Pulmonary artery endothelial cell (primary cell): ENCODE measurements around the gene HDAC9. TPM values are rescaled to one million over a fixed set of nuclear protein-coding genes. Genes with fewer than 3 reads are reported as not detected.
A peak's percentile ranks its signal among the peaks of the same experiment; 100 is the strongest.

Source experiments
- DNase-seq: peaks from one replicate; pipeline ENCODE4 v3.0.0-alpha.2; 2011; ENCODE audit warnings: low read depth, low spot score
- total RNA-seq: library from RNA; depleted of rRNA; stranded (reverse); fragments of >200 nt; gene quantifications from 2 replicates; pipeline ENCODE4 v1.2.3, GENCODE V29; 2014

HDAC9 gene
- total RNA-seq, 1 donor from 2014 or later, result 4.7 TPM

DNA sequence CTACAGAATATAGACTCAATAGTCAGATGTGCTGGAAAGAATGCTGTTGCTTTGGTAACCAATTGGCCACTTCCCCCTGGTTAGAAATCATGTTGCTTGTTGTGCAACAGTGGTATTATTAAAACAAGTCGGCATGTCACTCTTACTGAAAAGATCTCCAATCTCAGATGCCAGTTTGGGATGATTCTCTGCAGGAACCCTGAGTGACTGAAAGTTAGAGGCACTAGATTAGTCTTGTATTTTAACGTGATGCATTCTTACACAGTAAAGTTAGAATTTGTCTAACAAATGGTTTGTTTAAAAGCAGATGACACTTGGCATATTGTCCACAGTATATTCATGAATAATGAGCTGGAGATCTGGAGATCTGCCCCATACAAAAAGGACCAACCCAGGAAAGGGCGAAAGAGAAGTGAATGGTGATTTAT is 334.3 kb downstream of the HDAC9 start:
- DNase-seq, result no peak

DNA sequence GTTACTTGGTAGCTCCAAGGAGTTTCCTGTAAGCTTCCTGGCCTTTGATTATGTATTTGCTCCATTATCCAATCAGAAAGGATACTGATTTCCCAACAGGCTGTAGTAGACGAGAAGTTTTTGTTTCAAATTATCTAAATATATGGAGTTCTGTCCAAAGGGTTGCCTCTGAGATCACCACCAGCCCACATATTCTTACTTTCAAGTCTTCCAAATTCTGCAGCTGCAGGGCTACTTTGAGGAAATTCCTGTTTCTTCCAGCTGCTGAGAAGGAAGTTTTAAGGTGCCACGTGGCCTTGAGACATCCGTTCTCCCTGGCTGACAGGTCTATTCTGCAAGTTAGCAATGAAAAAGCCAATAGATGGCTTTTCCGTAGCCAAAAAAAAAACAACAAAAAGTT is 335.9 kb downstream of the HDAC9 start:
- DNase-seq, result no peak

DNA sequence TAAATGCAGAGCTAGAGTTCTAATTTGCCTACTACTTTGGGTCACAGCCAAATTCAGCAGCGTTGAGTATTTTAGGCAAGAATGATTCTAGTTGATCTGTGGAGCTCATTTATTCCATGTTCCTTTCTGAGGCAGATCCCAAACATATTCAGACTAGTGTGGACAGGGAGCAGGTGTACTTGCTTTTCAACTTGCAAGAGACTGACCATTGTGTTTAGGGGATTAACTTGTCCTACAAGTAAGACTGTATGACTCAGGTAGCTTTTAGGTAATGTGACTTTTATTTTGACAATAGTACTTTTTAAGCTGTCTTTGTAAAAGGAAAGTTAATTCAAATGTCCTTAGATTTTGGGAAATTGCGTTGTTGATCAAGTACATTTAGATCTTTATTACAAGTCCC is 336.4 kb downstream of the HDAC9 start:
- DNase-seq, result no peak

DNA sequence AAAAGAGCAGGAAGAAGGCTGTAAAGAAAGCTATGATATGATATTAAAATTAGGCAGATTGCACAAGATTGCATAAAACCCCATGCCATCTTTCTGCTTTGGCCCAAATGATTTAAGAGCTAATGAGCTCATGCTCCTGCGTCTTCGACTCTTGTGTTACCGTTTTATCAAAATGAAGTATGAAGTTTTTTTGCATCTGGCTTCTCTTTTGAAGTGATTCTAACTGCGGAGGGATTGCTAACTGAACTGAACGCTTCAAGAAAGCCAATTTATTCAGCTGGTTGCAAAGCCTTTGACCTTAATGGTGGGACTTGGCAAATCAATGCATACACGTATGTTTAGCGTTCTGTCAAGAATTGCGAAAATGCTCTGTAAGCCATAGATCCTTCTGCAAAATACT is 339.0 kb downstream of the HDAC9 start:
- DNase-seq, result no peak

DNA sequence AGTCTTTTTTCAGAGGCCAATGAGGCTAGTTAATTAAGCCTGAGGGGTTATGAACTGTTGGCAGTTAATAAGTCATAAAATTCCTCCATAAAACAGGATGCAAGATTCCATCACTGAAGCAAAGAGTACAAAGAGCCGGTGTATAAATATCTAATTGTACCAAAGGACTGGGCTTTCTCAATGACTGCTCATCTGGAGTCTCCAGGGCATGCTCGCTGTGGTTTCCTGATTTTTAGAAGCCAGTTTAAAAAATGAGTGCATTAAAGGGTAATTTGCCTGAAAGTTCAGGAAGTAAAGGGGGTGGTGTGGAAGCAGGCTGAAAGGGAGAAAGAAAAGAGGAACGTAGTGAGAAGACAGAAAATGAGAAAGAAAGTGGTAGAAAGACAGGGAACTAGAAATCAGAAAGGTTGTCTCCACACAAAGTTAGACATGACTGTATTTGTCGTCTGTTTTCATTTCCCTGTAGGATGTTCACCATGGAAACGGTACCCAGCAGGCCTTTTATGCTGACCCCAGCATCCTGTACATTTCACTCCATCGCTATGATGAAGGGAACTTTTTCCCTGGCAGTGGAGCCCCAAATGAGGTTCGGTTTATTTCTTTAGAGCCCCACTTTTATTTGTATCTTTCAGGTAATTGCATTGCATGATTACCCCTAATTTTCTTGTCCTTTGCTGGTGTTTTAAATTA is 339.6 kb downstream of the HDAC9 start:
- no peak for DNase-seq

DNA sequence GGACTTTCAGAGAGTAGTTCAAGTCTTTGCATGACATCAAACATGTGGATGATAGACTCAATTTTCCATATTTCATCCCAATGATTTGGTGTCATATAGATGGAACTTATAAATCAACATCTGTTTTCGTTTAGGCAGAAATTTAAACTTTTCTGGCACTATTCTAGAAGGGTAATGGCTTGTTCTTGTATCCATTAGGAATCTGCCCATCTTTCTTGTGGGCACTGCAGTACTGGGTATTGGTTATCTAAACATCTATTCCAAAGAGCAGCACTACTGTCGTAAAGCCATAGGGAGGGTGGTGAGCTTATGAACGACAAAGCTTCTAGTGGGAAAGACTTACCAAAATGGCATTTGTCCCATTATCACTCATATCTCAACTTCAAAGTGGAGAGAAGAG is 348.4 kb downstream of the HDAC9 start:
- no peak for DNase-seq

DNA sequence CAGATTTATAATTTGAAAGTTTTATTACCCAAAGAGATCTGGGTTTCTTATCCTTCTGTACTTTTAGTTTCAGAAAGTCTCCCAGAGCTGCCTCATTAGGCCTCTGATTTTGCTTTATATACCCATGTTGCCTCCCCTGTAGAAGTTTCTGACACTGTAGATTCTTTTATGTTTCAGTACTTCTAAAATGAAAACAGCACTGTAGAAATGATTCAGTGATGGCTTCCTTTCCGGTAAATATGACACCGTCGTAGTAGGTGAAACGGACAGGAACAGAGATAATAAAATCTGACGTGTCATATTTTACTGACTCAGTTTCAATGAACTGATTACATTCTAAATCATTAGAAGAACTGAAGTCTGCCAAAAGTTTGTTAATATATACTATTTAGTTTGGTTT is 349.2 kb downstream of the HDAC9 start:
- no peak for DNase-seq

DNA sequence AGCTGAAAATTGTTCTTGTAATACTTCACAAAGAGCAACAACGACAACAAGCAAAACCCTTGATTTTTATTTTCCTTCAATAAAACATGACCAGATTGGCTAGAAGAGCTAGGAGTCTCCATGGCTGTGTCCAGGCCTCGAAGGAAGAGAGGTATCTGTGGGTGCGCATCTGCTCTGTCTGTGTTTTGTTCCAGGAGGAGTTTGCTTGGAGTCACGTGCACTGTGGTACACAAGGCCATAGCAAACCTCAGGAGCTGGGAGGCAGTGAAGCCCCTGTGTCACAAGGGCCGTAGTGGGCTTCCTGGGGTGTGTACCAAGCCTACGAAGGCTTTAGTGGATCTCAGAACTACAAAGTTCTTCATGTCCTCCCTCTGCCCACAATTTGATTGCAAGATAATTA is 350.2 kb downstream of the HDAC9 start:
- no peak for DNase-seq

DNA sequence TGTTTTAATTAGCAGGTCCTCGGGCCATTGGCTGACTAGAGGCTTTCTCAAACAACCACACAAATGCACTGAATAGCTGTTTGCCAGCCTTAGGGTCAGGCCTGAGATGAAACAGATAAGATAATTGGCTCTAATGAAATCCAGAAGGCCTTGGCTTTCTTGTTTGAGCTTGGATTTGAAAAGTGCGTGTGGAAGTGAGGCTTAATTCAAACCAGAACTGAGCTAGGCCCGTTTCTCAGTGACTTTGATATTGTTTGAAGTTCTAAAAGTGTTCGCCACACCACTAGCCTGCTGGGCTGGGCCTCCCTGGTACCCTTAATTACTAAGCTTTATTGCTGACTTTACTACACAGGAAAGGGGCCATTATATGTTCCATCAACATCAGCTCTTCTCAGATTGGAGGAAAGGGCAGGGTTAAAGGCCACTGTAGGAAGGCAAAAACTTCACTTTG is 351.2 kb downstream of the HDAC9 start:
- no peak for DNase-seq

DNA sequence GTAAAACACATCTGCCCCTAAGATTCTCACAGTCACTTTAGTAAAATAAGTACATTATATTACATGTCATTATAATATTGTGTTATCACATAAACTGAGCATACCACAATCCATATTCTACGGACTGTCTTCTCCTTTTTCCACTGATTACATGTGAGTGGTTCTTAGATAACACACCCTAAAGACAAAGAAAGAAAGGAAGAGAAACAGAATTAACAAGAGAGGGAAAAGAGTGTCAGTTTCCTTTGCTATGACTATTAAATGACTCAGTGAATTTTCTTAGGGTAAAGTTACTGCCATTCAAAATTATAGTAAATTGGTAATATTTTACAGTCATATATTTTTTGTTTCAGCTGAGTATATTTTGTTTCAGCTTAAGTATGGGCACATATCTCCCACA is 353.6 kb downstream of the HDAC9 start:
- DNase-seq, result no peak

DNA sequence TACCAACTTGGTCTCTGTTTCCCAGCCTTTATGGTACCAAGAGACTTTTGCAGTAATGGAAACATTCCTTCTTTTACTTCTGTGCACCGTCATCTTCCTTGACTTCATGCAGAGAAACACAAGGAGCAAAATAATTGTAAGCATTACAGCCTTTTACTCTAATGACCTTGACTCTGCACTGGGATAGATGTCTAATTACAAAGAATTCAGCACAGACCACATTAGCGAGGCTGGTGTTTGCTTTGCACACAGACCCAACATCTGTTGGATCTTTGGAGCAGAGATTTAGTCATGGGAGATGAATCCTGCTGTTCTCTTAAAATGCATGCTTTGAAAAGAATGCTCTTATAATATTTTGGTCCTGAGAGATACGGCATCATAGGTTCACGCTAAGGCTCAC is 360.2 kb downstream of the HDAC9 start:
- DNase-seq, result no peak

DNA sequence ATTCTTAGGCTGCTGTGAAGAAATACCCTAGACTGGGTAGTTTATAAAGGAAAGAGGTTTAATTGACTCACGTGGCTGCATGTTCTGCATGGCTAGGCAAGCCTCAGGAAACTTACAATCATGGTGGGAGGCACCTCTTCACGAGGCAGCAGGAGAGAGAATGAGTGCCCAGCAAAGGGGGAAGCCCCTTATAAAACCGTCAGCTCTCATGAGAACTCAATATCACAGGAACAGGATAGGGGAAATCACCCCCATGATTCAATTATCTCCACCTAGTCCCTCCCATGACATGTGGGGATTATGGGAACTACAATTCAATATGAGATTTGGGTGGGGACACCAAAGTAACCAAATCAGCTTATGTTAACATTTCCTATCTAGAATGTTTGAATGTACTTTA is 362.7 kb downstream of the HDAC9 start:
- no peak for DNase-seq

DNA sequence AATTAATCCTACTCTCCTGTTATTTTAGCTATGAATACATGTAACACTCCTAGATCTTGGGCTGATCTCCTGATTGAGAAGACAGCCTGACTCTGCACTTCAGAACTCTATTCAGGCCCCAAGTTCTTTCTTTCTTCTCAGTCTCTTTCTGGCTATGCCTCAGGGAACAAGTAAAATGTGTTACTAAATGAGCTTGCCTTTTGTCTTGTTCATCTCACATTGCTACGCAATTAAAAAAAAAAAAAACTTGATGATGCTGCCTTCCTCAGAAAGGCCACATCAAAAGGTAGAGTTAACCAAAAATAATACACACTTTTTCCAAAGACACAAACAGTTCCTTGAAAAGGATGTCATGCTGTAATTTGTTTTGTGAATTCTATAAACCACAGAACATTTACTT is 363.8 kb downstream of the HDAC9 start:
- DNase-seq, result no peak

DNA sequence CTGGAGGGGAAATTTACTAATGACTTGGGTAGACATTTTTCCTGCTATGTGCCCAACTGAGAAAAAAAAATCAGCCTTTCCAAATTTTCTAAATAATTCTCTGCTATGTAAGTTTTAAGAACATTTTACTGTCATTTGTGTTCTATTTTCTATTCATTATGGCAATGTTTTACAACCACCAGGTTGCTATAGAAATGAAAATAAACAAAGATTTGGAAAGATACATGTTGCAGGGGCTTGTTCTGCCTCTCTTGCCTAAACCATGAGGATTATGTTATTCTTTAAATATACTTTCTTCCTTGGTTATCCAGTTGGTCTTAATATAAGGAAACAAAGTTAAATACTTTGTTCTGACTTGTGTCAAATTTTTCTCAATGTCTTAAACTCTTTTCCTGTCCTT is 364.7 kb downstream of the HDAC9 start:
- no peak for DNase-seq

DNA sequence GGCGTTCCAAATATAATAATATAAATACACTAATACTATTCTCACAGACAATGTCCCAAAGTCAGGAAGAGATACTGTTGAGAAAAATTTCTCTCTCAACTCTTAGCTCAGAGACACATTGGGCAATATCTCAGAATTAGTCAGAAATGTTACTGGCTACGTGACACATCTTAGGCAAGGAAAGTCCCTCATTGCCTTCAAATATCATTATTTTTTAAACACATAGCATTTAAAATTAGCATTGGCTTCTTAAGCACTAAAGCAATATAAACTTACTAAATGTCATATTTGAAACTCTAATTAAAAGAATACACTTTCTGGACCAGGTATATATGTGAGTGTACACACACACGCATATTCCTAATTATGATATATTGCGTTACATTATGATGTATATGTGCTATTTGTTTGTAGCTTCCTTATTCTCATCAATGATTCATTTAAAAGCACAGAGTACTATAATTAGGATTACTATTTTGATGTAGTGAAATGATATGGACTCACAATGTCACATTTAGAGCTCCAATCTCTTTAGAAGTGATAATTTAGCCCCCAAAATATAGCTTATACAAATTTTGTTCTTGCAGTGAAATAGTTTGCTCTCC is 366.1 kb downstream of the HDAC9 start:
- no peak for DNase-seq

DNA sequence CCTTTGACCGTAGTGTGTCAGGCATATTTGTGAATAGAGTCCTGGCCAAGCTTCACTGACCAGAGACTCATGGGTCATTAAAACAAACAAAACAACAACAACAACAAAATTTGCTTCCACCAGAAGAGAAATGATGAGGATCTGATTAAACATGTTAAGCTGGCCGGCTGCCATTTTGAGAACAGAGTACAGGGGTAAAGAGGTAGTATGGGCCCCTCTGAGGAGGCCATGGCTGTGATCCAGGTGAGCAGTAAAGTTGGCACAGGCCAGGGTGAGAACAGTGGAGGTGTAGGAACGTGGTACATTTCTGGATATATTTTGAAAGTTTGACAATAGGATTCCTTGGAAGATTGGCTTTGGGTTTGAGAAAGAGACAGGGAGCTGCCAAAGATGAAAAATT is 369.4 kb downstream of the HDAC9 start:
- no peak for DNase-seq

DNA sequence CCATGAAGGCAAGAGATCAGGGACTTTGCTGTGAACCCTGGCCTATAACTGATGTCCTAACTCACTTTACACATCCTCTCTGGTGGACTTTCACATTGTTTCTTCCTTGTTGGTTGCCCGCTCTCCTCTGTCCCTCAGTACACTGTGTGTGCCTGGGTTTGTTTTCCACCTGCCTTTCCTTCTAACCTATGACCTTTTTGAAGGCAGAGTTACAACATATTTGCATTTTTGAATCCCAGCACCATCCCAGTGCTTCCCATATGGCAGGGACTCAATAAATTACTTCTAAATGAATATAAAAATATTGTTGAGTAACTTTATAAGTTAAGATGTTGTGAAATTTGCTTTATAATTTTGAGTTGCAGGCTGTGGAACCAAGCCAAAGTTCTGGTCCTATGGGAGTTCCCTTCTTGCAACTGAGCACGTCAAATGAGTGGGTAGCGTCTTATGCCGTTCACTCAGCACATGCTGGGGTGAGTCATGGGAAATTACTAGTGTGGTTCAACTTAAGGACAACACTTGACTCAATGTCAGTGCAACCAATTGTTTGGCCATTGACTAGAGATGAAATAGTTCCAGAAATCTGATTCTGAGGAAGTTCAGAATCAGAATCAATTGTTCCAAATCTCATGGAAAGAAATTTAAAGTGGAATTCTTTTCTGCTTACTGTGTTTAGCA is 370.9 kb downstream of the HDAC9 start:
- DNase-seq, result peak; percentile 97

DNA sequence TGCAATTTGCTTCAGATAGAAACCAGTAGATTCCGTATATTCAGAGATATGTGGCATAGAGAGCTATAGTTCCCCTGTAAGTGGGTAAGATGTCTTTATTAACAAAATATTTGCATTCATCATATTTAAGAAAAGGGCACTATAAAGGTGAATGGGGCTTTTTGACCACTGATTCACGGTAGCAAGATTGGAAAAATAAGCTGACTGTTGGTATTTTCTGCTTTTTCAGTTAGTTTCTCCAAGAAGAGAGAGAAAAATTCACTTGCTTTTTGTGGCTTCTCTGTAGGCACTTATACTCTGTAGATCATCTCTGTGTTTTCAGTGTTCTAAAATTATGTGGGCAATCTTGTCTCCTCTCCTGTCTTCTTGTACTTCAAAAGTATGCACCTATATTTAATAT is 376.8 kb downstream of the HDAC9 start:
- no peak for DNase-seq

DNA sequence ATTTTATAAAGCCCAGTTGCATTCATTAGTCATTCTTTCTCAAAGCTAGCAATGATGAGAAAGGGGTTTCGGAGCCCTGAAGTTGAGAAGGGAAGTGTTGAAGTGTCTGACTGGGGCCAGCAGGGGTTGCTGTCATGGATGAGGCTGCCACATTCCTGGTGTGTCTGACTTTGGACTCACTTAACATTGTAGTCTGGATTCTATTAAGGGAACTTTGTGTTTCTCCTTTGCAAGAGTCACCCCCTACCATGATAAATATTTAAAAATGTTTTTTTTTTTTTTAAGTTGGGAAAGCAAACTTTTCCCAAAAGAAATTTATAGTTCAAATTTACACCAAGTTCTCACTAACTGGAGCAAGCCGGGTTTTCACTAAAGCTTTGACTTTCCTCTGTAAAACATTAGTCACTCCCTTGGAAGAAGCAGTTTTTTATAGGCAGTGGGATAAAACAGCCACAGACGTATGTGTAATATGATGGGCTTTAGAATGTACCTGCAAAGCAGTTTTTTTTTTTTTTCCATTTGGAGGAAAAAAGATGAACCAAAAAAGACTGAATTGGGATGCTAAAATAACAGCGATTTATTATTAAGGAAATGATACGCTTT is 378.3 kb downstream of the HDAC9 start:
- DNase-seq, result no peak

DNA sequence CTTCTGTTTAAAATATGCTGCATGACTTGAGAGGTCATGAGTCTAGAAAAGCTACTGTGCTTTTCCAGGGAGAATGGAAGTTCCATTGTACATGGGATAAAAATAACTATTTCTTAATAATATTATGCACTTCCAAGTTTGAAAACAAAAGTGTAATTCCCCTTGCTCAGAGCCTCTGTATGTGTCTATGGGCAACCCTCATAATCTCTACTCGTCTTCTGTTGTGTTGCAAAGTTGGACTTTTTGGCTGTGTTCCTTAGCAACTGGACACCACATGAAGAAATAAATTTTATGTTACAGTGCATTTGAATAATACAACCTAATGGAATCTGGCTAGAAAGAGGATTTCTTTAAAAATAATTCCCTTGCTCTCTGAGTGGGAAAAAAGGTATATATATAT is 379.3 kb downstream of the HDAC9 start:
- no peak for DNase-seq

DNA sequence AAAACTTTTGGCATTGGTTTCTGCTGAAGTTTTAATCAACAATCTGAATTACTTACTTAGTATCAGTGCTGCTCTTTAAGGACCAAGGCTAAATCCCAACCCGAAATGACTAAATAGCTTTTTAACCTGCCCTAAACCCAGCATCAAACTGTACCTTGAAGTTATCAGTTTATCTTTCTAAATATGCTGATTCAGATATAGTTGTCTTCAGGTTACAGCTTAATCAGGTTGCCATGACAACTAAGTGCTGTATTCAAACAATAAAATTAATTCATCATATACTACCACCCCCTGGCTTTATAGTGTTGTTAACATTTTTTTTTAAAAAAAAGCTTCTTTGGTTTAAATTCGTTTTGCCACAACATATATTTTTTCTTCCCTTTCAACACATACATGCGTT is 382.3 kb downstream of the HDAC9 start:
- no peak for DNase-seq

DNA sequence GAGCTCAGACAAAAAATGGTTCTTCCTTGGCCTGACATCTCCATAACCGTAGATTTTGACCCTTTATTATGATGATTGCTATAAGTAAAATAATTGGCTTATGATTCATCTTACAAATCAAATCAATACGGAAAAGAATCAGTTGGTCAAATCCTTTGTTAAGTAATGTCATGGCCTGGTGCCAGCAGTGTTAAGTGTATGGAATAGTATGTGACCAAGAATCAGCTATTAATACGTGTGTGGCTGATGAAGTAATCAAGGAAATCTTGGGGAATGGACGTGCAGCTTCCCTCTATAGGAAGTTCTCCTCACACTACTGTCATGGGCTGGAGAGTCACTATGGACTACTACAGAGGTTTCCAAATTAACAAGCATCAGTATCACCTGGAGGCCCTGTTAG is 391.3 kb downstream of the HDAC9 start:
- no peak for DNase-seq

DNA sequence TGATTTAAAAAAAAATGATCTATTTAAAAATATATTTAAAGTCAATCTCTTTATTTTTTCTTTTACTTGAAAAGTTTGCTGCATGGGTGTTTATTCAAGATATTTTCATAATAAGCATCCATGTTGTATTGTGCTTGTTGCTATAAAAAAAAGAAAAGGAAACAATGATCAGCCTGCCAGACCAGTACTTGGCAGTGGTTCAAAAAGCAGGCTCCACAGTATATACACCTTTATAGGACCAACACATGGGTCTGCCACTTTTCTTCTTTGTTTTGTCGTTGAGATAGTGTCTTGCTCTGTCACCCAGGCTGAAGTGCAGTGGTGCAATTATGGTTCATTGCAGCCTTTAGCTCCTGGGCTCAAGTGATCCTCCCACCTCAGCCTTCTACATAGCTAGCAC is 393.9 kb downstream of the HDAC9 start:
- no peak for DNase-seq
